ENCODE data around the gene APC.

DNA sequence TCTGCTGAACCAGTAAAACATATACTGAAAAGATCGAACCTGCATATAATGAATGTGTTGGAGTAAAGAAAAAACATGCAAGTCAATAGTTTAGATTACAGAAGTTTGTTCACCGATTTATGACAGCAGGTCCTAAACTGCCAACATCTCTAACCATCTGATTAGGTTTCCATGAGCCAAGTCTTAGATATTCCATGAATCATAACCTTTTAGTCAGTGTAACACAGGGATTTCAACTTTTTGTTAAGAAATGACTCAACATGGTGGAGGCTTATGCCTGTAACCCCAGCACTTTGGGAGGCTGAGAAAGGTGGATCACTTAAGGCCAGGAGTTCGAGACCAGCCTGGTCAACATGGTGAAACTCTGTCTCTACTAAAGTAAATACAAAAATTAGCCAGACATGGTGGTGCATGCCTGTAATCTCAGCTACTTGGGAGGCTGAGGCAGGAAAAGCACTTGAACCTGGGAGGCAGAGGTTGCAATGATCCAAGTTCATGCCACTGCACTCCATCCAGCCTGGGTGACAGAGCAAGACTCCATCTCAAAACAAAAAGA, 38.7 kb downstream of the APC start:
- TF ChIP-seq, protein P1, sequence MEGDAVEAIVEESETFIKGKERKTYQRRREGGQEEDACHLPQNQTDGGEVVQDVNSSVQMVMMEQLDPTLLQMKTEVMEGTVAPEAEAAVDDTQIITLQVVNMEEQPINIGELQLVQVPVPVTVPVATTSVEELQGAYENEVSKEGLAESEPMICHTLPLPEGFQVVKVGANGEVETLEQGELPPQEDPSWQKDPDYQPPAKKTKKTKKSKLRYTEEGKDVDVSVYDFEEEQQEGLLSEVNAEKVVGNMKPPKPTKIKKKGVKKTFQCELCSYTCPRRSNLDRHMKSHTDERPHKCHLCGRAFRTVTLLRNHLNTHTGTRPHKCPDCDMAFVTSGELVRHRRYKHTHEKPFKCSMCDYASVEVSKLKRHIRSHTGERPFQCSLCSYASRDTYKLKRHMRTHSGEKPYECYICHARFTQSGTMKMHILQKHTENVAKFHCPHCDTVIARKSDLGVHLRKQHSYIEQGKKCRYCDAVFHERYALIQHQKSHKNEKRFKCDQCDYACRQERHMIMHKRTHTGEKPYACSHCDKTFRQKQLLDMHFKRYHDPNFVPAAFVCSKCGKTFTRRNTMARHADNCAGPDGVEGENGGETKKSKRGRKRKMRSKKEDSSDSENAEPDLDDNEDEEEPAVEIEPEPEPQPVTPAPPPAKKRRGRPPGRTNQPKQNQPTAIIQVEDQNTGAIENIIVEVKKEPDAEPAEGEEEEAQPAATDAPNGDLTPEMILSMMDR (IDR thresholded peaks at IDR 0.05) = no peak
- TF ChIP-seq POLR2AphosphoS5 (IDR thresholded peaks at IDR 0.05) = no peak

Data from upper lobe of left lung (tissue), 4 donors.